Activated CD8-positive, alpha-beta T cell treated with anti-CD3 and anti-CD28 coated beads for 36 hours (primary cell): Measurements from ENCODE around the gene HMCN1. TPM values are rescaled to one million over a fixed set of nuclear protein-coding genes. Genes with fewer than 3 reads are reported as not detected.

Experiments used
- ATAC-seq: fragments of 200-7000 bp; cut with Tn5 transposase; one replicate; pipeline ENCODE4 v1.10.0; 2021; ENCODE audit warnings: mild to moderate bottlenecking, moderate library complexity
- CTCF ChIA-PET: fragments of 350-600 bp; sonication (Branson Sonifier 250); formaldehyde crosslinking; loops from one replicate; lab custom pipeline; 2021; ENCODE audit warnings: antibody characterized with exemption; lab: Charles Lee
- POLR2A ChIA-PET: fragments of 350-600 bp; sonication (Branson Sonifier 250); formaldehyde crosslinking; loops from one replicate; lab custom pipeline; 2021; ENCODE audit warnings: antibody characterized with exemption; lab: Charles Lee
- DNase-seq: peaks from one replicate; pipeline ENCODE4 v3.0.0-alpha.2; 2020
- H3K27ac Mint-ChIP-seq: one replicate; pipeline ENCODE4 v1.8.0; 2021; ENCODE audit warnings: mild to moderate bottlenecking, mixed read lengths
- H3K27me3 Mint-ChIP-seq: one replicate; pipeline ENCODE4 v1.8.0; 2021; ENCODE audit warnings: mixed read lengths
- H3K36me3 Mint-ChIP-seq: one replicate; pipeline ENCODE4 v1.8.0; 2021; ENCODE audit warnings: low read depth, mixed read lengths
- H3K4me1 Mint-ChIP-seq: one replicate; pipeline ENCODE4 v1.8.0; 2021; ENCODE audit warnings: low read depth, mixed read lengths
- H3K4me3 Mint-ChIP-seq: one replicate; pipeline ENCODE4 v1.8.0; 2021; ENCODE audit warnings: mild to moderate bottlenecking, moderate library complexity, mixed read lengths
- H3K9me3 Mint-ChIP-seq: one replicate; pipeline ENCODE4 v1.8.0; 2021; ENCODE audit warnings: mixed read lengths
- intact Hi-C: fragments of 100-400 bp; cut with micrococcal nuclease; formaldehyde crosslinking; loops from one replicate; pipeline ENCODE4 v1.10.0; 2022
- total RNA-seq, 2 experiments: library from RNA; stranded (reverse); gene quantifications; one replicate each; pipeline ENCODE4 v1.2.3, GENCODE V29; 2021
- TF ChIP-seq, protein P1 (sequence below): fragments of 200-600 bp; IDR thresholded peaks from one replicate; pipeline ENCODE4 v1.8.0; 2022; ENCODE audit warnings: antibody characterized with exemption, mild to moderate bottlenecking

Gene HMCN1
- total RNA-seq, 2 experiments from 2014 or later, result not detected

DNA sequence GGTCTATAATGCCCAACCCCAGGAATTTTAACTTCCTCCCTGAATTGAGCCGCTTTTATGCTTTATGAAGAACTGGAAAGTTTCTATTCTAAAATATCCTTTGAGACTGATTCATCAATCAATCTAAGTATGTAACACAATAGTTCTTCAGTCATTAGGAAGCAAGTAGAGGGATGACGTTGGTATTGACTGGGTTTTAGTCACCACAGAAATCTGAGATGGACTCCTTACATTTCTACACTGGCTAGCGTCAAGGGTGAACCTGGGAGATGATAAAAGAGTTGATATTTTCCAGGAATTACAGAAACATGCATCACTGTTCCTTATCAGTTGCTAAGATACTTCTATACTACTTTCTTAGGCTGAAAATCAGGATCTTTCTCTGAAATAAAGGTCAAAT lies 308.0 kb downstream of the HMCN1 start:
- H3K27me3 Mint-ChIP-seq, result no peaks in the 10 kb centered on the region
- TF ChIP-seq, protein P1, sequence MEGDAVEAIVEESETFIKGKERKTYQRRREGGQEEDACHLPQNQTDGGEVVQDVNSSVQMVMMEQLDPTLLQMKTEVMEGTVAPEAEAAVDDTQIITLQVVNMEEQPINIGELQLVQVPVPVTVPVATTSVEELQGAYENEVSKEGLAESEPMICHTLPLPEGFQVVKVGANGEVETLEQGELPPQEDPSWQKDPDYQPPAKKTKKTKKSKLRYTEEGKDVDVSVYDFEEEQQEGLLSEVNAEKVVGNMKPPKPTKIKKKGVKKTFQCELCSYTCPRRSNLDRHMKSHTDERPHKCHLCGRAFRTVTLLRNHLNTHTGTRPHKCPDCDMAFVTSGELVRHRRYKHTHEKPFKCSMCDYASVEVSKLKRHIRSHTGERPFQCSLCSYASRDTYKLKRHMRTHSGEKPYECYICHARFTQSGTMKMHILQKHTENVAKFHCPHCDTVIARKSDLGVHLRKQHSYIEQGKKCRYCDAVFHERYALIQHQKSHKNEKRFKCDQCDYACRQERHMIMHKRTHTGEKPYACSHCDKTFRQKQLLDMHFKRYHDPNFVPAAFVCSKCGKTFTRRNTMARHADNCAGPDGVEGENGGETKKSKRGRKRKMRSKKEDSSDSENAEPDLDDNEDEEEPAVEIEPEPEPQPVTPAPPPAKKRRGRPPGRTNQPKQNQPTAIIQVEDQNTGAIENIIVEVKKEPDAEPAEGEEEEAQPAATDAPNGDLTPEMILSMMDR, result no peak
- no peaks in the 10 kb centered on the region for H3K4me1 Mint-ChIP-seq
- no peak overlapping the region for H3K27ac Mint-ChIP-seq
- H3K36me3 Mint-ChIP-seq, result no peaks in the 10 kb centered on the region
- no peak for DNase-seq
- ChIA-PET POLR2A (no interaction called here), CTCF (no interaction called here)
- H3K9me3 Mint-ChIP-seq, result no peaks in the 10 kb centered on the region
- H3K4me3 Mint-ChIP-seq, result no peak overlapping the region
- ATAC-seq, result no peak
- intact Hi-C loops, result no loop called here

GRCh38 chr1:186043296-186043695 lies 309.1 kb downstream of the HMCN1 start:
- TF ChIP-seq, protein P1, result no peak
- intact Hi-C loops, result no loop called here
- no peak for DNase-seq
- Mint-ChIP-seq H3K27me3 (no peaks in the 10 kb centered on the region), H3K27ac (no peak overlapping the region), H3K36me3 (no peaks in the 10 kb centered on the region), H3K4me3 (no peak overlapping the region), H3K9me3 (no peaks in the 10 kb centered on the region), H3K4me1 (no peaks in the 10 kb centered on the region)
- CTCF ChIA-PET, result no interaction called here
- POLR2A ChIA-PET, result no interaction called here
- ATAC-seq, result no peak

DNA sequence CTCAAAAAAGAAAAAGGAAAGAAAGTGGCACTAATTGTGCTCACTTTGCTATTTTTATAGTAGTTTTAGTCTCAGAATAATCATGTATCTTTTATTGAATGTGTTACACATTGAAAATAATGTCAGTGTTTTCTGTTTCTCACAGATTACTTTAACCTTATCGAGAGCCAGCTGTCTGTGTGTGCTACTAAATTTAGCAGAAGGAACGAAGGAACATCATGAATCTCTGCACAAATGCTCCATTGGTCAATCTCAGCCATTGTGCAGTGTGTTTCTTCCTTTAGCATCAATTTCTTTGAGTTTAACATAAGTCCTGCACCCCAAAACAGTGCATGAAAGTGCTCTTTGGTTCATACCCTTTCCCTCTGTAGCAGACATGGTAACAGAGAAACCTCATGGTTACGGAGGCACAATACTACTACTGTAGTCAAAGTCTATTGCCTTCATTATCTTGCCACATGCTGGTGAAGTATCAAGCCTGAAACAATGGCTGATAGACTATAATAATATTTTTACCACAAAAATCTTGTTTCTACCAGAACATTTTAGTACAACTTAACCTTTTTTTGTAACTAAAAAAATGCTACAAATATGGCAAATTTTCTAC lies 310.0 kb downstream of the HMCN1 start:
- Mint-ChIP-seq H3K36me3 (no peaks in the 10 kb centered on the region), H3K27ac (no peak overlapping the region), H3K4me3 (no peak overlapping the region), H3K9me3 (no peaks in the 10 kb centered on the region), H3K4me1 (no peaks in the 10 kb centered on the region), H3K27me3 (no peaks in the 10 kb centered on the region)
- no peak for DNase-seq
- no peak for ATAC-seq
- intact Hi-C loops, result no loop called here
- TF ChIP-seq, protein P1, result no peak
- ChIA-PET CTCF (no interaction called here), POLR2A (no interaction called here)

GRCh38 chr1:186046437-186047211 lies 312.4 kb downstream of the HMCN1 start:
- no peaks in the 10 kb centered on the region for H3K9me3 Mint-ChIP-seq
- no peaks in the 10 kb centered on the region for H3K27me3 Mint-ChIP-seq
- no peaks in the 10 kb centered on the region for H3K36me3 Mint-ChIP-seq
- CTCF ChIA-PET, result no interaction called here
- TF ChIP-seq, protein P1, result no peak
- intact Hi-C loops, result no loop called here
- DNase-seq, result no peak
- H3K4me3 Mint-ChIP-seq, result no peak overlapping the region
- H3K4me1 Mint-ChIP-seq, result no peaks in the 10 kb centered on the region
- POLR2A ChIA-PET, result no interaction called here
- ATAC-seq, result no peak
- H3K27ac Mint-ChIP-seq, result no peak overlapping the region

GRCh38 chr1:186050360-186050759 lies 316.2 kb downstream of the HMCN1 start:
- no peak overlapping the region for H3K4me3 Mint-ChIP-seq
- CTCF ChIA-PET, result no interaction called here
- no peak for ATAC-seq

More at GRCh38 chr1:186050360-186050759, 316.2 kb downstream of the HMCN1 start:
- Mint-ChIP-seq H3K36me3 (no peaks in the 10 kb centered on the region), H3K9me3 (no peaks in the 10 kb centered on the region), H3K4me1 (no peaks in the 10 kb centered on the region), H3K27me3 (peaks cover 2% of the 10 kb centered on the region), H3K27ac (no peak overlapping the region)
- TF ChIP-seq, protein P1, result no peak
- POLR2A ChIA-PET, result no interaction called here
- intact Hi-C loops, result no loop called here
- no peak for DNase-seq
